SK-N-SH (cell line): Measurements from ENCODE around the gene RPL7A. TPM values are rescaled to one million over a fixed set of nuclear protein-coding genes. Genes with fewer than 3 reads are reported as not detected.

ENCODE experiments used
- CTCF ChIA-PET: fragments of 300-600, 350-600 bp; formaldehyde crosslinking; extraction: SDS; loops from one replicate; lab custom pipeline; 2021; lab: Yijun Ruan, JAX
- POLR2A ChIA-PET: fragments of 350-600 bp; sonication (Branson Sonifier 250); formaldehyde crosslinking; extraction: SDS; loops from one replicate; lab custom pipeline; 2020; ENCODE audit warnings: antibody characterized with exemption, inconsistent platforms; lab: Yijun Ruan, JAX
- DNase-seq: peaks from one replicate; pipeline ENCODE4 v3.0.0; 2012
- H2AFZ ChIP-seq: fragments of 200-600 bp; sonication (generic); 2 replicates; pipeline ENCODE4 v1.8.1; 2016; ENCODE audit warnings: antibody characterized with exemption, mild to moderate bottlenecking, low read depth
- H3F3A ChIP-seq: fragments of 200-600 bp; sonication (generic); replicated peaks from 2 replicates; pipeline ENCODE3; 2016; ENCODE audit warnings: antibody characterized with exemption, mild to moderate bottlenecking; ENCODE audit not compliant: insufficient read depth
- H3K27ac ChIP-seq, 2 experiments: fragments of 200-500 bp in 1 of 2; fragments of 200-600 bp in 1 of 2; sonication (Bioruptor generic) in 1 of 2; sonication (generic), shearing (Covaris generic) in 1 of 2; 2 replicates each; pipeline versions ENCODE4 v1.5.1 to v1.6.1; 2014 to 2016; ENCODE audit warnings: low read depth in 2 of 2, inconsistent platforms in 1 of 2, low read length in 1 of 2, mild to moderate bottlenecking in 1 of 2, mixed read lengths in 1 of 2
- H3K27me3 ChIP-seq: fragments of 200-600 bp; sonication (generic), shearing (Covaris generic); 2 replicates; pipeline ENCODE4 v1.6.1; 2016; ENCODE audit warnings: mixed run types; ENCODE audit not compliant: insufficient read depth
- H3K36me3 ChIP-seq, 2 experiments: fragments of 200-500 bp in 1 of 2; fragments of 200-600 bp in 1 of 2; sonication (Bioruptor generic) in 1 of 2; sonication (generic) in 1 of 2; replicated peaks in 1 of 2; 2 replicates each; pipeline versions ENCODE3 to v1.5.1; 2014 to 2016; ENCODE audit warnings: low read length in 1 of 2, mild to moderate bottlenecking in 1 of 2; ENCODE audit not compliant: insufficient read depth in 2 of 2, control insufficient read depth in 1 of 2
- H3K4me1 ChIP-seq, 2 experiments: fragments of 200-500 bp in 1 of 2; fragments of 200-600 bp in 1 of 2; sonication (Bioruptor generic) in 1 of 2; sonication (generic), shearing (Covaris generic) in 1 of 2; 2 replicates each; pipeline versions ENCODE4 v1.5.1 to v1.6.1; 2014 to 2016; ENCODE audit warnings: low read depth in 1 of 2, low read length in 1 of 2, mixed run types in 1 of 2; ENCODE audit not compliant: insufficient read depth in 2 of 2, control insufficient read depth in 1 of 2
- H3K4me2 ChIP-seq: fragments of 200-600 bp; sonication (generic), shearing (Covaris generic); 2 replicates; pipeline ENCODE4 v1.6.1; 2017; ENCODE audit warnings: mixed run types
- H3K4me3 ChIP-seq, 2 experiments: fragments of 200-500 bp in 1 of 2; fragments of 200-600 bp in 1 of 2; sonication (Bioruptor generic) in 1 of 2; sonication (generic), shearing (Covaris generic) in 1 of 2; 2 replicates each; pipeline versions ENCODE4 v1.5.1 to v1.8.1; 2014 to 2016; ENCODE audit warnings: low read depth in 2 of 2, inconsistent platforms in 1 of 2, low read length in 1 of 2, mild to moderate bottlenecking in 1 of 2, mixed read lengths in 1 of 2, moderate library complexity in 1 of 2
- H3K79me2 ChIP-seq: fragments of 200-600 bp; sonication (generic); 2 replicates; pipeline ENCODE4 v1.8.1; 2017; ENCODE audit warnings: mild to moderate bottlenecking; ENCODE audit not compliant: insufficient read depth
- H3K9ac ChIP-seq: fragments of 200-600 bp; sonication (generic); 2 replicates; pipeline ENCODE4 v1.6.1; 2017; ENCODE audit warnings: mixed run types
- H3K9me2 ChIP-seq: fragments of 200-600 bp; sonication (generic); 2 replicates; pipeline ENCODE4 v1.6.1; 2017; ENCODE audit warnings: mixed run types
- H3K9me3 ChIP-seq: fragments of 200-600 bp; sonication (generic); 2 replicates; pipeline ENCODE4 v1.6.1; 2017; ENCODE audit warnings: mixed run types, mild to moderate bottlenecking, moderate library complexity
- H4K20me1 ChIP-seq: fragments of 200-600 bp; sonication (generic); 2 replicates; pipeline ENCODE4 v1.6.1; 2017; ENCODE audit warnings: mild to moderate bottlenecking, mixed run types; ENCODE audit not compliant: insufficient read depth
- CHD2 ChIP-seq: fragments of 150-350 bp; IDR thresholded peaks from 2 replicates; pipeline ENCODE4 v1.6.1; 2018; ENCODE audit warnings: low read length; ENCODE audit not compliant: partially characterized antibody
- EP300 ChIP-seq, 2 experiments: IDR thresholded peaks; 2 replicates each; pipeline versions ENCODE4 v1.4.0 to v1.6.1; 2012; ENCODE audit warnings: borderline replicate concordance in 1 of 2, low read depth in 1 of 2, low read length in 1 of 2
- FOSL2 ChIP-seq: IDR thresholded peaks from 2 replicates; pipeline ENCODE4 v1.4.0; 2012; ENCODE audit warnings: low read depth, mild to moderate bottlenecking, moderate library complexity, borderline replicate concordance
- GABPA ChIP-seq: IDR thresholded peaks from 2 replicates; pipeline ENCODE4 v1.4.0; 2012; ENCODE audit warnings: low read depth, mild to moderate bottlenecking
- MXI1 ChIP-seq: IDR thresholded peaks from 2 replicates; pipeline ENCODE4 v1.6.1; 2012; ENCODE audit warnings: mild to moderate bottlenecking, low read depth, low read length, improper control_type of control experiment
- NFIC ChIP-seq: IDR thresholded peaks from 2 replicates; pipeline ENCODE4 v1.4.0; 2012; ENCODE audit warnings: borderline replicate concordance
- NRF1 ChIP-seq: IDR thresholded peaks from 2 replicates; pipeline ENCODE4 v1.6.1; 2012; ENCODE audit warnings: low read depth, mild to moderate bottlenecking, low read length
- POLR2AphosphoS5 ChIP-seq: IDR thresholded peaks from 2 replicates; pipeline ENCODE4 v1.6.1; 2012; ENCODE audit warnings: low read depth, low read length
- RAD21 ChIP-seq: IDR thresholded peaks from 2 replicates; pipeline ENCODE4 v1.6.1; 2012; ENCODE audit warnings: mild to moderate bottlenecking, low read length
- RCOR1 ChIP-seq: fragments of 150-350 bp; IDR thresholded peaks from 2 replicates; pipeline ENCODE4 v1.6.1; 2017; ENCODE audit warnings: antibody characterized with exemption, low read length
- SIN3A ChIP-seq: IDR thresholded peaks from 2 replicates; pipeline ENCODE4 v1.6.1; 2012; ENCODE audit warnings: low read depth, mild to moderate bottlenecking, low read length, moderate library complexity, borderline replicate concordance
- SMC3 ChIP-seq: IDR thresholded peaks from 2 replicates; pipeline ENCODE4 v1.6.1; 2012; ENCODE audit warnings: low read depth, low read length, improper control_type of control experiment
- TAF1 ChIP-seq: IDR thresholded peaks from 2 replicates; pipeline ENCODE4 v1.6.1; 2012; ENCODE audit warnings: low read depth, mild to moderate bottlenecking, low read length, moderate library complexity, borderline replicate concordance
- TCF12 ChIP-seq: IDR thresholded peaks from 2 replicates; pipeline ENCODE4 v1.4.0; 2012
- ZBTB33 ChIP-seq: IDR thresholded peaks from 2 replicates; pipeline ENCODE4 v1.4.0; 2012; ENCODE audit warnings: low read depth, borderline replicate concordance
- WGBS: methylation state at CpG from one replicate; pipeline ENCODE4 v1.1.6; 2017; ENCODE audit warnings: low lambda C conversion rate; 5-methylcytosine and 5-hydroxymethylcytosine counted together
- polyA plus RNA-seq, 3 experiments: library from polyadenylated mRNA; depleted of rRNA; stranded (reverse); fragments of >200 nt; gene quantifications; 2 replicates each; pipeline ENCODE4 v1.2.3, GENCODE V29; 2012
- TF ChIP-seq, protein P1 (sequence below): fragments of 150-350 bp; IDR thresholded peaks from 2 replicates; pipeline ENCODE4 v1.6.1; 2017; ENCODE audit warnings: antibody characterized with exemption, low read length, low read depth, borderline replicate concordance
- TF ChIP-seq, protein P2 (sequence below): IDR thresholded peaks from 2 replicates; pipeline ENCODE4 v1.4.0; 2012; ENCODE audit warnings: low read depth, borderline replicate concordance
- TF ChIP-seq, protein P3 (sequence below): IDR thresholded peaks from 2 replicates; pipeline ENCODE4 v1.6.1; 2012; ENCODE audit warnings: mild to moderate bottlenecking, low read depth, low read length, moderate library complexity
- TF ChIP-seq, protein P4 (sequence below): fragments of 200-600 bp; sonication (generic); IDR thresholded peaks from 2 replicates; pipeline ENCODE4 v1.6.1; 2017; ENCODE audit warnings: antibody characterized with exemption, mild to moderate bottlenecking, moderate library complexity

The RPL7A gene
- polyA plus RNA-seq, 1 of the 3 experiments (the other 2 are of a cell fraction) = 4,121 TPM

DNA sequence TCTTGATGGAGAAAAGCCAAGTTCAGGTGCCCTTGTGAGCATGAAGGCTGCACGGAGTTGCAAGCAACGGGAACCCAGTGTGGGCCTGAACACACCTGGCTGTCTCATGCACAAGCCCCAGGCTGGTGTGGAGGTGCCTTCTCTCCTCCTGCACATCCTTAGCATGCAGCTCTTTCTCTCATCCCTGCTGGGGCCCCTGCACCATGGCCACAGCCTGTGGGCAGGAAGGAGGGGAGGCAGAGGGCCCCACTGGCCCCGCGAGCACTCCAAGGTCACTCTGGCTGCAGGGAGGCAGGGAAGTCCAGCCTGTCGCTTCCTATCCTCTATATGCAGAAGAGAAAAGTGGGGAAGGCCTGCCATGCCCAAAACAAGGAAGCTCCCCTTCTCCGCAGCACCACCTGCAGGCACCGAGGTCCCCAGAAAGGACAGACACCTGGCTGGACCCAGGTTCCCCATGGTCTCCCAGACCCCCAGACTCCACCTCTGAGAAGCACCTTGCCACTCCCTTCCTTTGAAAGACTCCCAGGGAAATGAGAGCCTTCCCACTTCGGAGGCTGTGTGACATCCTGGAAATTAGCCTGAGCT, 46.8 kb downstream of the RPL7A start:
- Histone ChIP-seq H3F3A (no peaks in the 10 kb centered on the region), H3K4me3 (no peak overlapping the region), H3K36me3 (no peaks in the 10 kb centered on the region), H3K9me2 (no peaks in the 10 kb centered on the region), H3K4me2 (no peak overlapping the region), H4K20me1 (no peaks in the 10 kb centered on the region), H3K4me1 (no peaks in the 10 kb centered on the region), H3K27me3 (no peaks in the 10 kb centered on the region), H3K9me3 (no peaks in the 10 kb centered on the region), H3K9ac (no peak overlapping the region), H3K79me2 (no peaks in the 10 kb centered on the region), H2AFZ (no peak overlapping the region), H3K27ac (no peak overlapping the region)
- POLR2A ChIA-PET = no interaction called here
- CTCF ChIA-PET = no interaction called here
- TF ChIP-seq, protein P1, sequence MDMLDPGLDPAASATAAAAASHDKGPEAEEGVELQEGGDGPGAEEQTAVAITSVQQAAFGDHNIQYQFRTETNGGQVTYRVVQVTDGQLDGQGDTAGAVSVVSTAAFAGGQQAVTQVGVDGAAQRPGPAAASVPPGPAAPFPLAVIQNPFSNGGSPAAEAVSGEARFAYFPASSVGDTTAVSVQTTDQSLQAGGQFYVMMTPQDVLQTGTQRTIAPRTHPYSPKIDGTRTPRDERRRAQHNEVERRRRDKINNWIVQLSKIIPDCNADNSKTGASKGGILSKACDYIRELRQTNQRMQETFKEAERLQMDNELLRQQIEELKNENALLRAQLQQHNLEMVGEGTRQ = no peak
- TF ChIP-seq POLR2AphosphoS5 (no peak), SIN3A (no peak), CHD2 (no peak), NFIC (no peak), MXI1 (no peak), SMC3 (no peak), ZBTB33 (no peak), GABPA (no peak), RCOR1 (no peak), RAD21 (no peak), EP300 (IDR thresholded peaks at IDR 0.05; ENCODE audit: borderline replicate concordance in 1 of 2, low read depth in 1 of 2, low read length in 1 of 2) (no peak), TCF12 (no peak), FOSL2 (no peak), NRF1 (no peak), TAF1 (no peak)
- TF ChIP-seq, protein P2, sequence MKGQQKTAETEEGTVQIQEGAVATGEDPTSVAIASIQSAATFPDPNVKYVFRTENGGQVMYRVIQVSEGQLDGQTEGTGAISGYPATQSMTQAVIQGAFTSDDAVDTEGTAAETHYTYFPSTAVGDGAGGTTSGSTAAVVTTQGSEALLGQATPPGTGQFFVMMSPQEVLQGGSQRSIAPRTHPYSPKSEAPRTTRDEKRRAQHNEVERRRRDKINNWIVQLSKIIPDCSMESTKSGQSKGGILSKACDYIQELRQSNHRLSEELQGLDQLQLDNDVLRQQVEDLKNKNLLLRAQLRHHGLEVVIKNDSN = no peak
- TF ChIP-seq, protein P3, sequence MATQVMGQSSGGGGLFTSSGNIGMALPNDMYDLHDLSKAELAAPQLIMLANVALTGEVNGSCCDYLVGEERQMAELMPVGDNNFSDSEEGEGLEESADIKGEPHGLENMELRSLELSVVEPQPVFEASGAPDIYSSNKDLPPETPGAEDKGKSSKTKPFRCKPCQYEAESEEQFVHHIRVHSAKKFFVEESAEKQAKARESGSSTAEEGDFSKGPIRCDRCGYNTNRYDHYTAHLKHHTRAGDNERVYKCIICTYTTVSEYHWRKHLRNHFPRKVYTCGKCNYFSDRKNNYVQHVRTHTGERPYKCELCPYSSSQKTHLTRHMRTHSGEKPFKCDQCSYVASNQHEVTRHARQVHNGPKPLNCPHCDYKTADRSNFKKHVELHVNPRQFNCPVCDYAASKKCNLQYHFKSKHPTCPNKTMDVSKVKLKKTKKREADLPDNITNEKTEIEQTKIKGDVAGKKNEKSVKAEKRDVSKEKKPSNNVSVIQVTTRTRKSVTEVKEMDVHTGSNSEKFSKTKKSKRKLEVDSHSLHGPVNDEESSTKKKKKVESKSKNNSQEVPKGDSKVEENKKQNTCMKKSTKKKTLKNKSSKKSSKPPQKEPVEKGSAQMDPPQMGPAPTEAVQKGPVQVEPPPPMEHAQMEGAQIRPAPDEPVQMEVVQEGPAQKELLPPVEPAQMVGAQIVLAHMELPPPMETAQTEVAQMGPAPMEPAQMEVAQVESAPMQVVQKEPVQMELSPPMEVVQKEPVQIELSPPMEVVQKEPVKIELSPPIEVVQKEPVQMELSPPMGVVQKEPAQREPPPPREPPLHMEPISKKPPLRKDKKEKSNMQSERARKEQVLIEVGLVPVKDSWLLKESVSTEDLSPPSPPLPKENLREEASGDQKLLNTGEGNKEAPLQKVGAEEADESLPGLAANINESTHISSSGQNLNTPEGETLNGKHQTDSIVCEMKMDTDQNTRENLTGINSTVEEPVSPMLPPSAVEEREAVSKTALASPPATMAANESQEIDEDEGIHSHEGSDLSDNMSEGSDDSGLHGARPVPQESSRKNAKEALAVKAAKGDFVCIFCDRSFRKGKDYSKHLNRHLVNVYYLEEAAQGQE = no peak
- TF ChIP-seq, protein P4, sequence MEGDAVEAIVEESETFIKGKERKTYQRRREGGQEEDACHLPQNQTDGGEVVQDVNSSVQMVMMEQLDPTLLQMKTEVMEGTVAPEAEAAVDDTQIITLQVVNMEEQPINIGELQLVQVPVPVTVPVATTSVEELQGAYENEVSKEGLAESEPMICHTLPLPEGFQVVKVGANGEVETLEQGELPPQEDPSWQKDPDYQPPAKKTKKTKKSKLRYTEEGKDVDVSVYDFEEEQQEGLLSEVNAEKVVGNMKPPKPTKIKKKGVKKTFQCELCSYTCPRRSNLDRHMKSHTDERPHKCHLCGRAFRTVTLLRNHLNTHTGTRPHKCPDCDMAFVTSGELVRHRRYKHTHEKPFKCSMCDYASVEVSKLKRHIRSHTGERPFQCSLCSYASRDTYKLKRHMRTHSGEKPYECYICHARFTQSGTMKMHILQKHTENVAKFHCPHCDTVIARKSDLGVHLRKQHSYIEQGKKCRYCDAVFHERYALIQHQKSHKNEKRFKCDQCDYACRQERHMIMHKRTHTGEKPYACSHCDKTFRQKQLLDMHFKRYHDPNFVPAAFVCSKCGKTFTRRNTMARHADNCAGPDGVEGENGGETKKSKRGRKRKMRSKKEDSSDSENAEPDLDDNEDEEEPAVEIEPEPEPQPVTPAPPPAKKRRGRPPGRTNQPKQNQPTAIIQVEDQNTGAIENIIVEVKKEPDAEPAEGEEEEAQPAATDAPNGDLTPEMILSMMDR = no peak
- WGBS = 57% methylated on average over 5 of the region's 8 CpGs
- DNase-seq = no peak
